HG03460 (cell line): ENCODE measurements around the gene NDUFA13.

Source experiments
- ATAC-seq: cut with Tn5 transposase; IDR thresholded peaks from one replicate; pipeline ENCODE4 v1.9.1; 2021; ENCODE audit not compliant: unreplicated experiment

The NDUFA13 gene

DNA sequence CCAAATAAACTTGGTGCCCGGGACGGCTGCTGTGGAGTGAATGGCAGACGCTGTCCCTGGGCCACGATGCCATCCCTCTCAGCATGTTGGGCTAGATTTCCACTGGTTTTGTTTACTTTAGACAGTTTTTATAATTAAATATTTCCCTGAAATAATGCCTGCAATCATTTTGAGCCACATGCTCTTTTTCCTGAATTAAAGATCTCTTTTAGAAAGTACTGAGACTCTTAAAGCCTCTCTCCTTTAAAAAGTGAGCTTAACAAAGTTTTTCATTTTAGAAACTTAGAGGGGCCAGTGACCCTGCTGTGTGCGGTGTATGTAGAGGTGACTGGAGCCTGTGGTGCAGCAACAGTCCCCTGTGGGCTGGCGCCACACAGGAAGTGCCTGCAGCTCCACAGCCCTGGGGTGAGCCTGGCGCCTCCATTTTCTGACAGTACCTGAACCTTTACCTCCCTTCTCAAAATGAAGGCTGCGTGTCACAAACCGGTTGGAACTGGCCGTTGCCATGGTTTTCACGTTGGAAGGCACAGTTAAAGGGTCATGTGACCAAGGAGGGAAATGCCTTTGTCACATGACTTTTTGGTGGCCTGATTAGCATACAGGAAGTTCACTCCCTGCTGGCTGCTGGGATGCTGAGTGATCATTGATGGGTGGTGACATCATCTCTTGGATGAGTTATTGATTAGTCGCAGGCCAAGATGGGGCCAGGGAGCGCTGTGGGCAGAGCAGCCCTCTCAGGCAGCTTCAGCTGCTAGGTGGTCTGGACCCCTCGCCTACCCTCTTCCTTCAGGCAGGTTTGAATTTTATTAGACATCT, 26.9 kb upstream of the NDUFA13 start:
- ATAC-seq: peak; percentile 45

DNA sequence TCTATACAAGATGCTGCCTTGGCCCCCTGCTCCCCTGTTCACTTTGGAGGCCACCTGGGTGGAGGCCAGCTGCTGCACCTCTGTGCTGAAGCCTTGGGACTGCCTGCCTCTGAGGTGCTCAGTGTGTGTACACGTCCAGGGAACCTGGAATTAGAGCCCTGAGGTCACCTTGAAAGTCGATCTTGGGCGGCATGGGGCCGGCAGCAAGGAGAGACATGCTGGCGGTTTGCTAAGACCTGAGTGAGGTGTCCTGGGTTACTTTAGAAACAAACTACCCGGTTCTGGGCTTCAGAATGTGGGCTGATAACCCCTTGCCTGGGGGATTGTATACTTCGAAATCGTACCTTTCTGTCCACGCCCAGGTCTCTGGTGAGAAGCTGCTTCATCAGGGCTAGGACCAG, 26.2 kb upstream of the NDUFA13 start:
- ATAC-seq: no peak

DNA sequence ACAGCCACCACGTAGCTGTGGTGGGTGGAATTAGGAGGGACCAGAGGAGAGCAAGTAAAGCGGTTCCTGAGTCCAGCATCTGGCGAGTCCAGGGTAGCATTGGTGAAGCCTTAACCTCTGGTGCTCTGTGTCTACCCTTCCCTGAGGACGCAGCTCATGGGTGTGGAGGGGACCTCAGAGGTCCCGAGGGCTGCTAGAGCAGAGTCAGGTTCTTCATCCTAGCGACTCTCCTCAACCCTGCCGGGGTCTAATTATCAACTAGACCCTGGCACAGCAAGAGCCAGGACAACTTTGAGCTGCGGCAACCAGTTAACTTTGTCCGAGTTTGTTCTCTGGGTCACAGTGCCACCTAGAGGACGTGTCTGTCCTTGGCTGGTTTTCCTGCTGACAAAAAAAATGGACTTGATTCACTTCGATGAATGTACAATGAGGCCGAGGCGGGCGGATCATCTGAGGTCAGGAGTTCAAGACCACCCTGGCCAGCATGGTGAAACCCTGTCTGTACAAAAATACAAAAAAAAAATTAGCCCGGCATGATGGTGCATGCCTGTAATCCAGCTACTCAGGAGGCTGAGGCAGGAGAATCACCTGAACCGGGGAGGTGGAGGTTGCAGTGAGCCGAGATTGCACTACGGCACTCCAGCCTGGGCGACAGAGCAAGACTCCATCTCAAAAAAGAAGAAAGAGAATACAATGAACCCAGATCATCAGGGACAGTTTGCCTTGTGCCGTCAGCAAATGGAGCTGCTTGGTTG, 25.6 kb upstream of the NDUFA13 start:
- ATAC-seq: no peak

DNA sequence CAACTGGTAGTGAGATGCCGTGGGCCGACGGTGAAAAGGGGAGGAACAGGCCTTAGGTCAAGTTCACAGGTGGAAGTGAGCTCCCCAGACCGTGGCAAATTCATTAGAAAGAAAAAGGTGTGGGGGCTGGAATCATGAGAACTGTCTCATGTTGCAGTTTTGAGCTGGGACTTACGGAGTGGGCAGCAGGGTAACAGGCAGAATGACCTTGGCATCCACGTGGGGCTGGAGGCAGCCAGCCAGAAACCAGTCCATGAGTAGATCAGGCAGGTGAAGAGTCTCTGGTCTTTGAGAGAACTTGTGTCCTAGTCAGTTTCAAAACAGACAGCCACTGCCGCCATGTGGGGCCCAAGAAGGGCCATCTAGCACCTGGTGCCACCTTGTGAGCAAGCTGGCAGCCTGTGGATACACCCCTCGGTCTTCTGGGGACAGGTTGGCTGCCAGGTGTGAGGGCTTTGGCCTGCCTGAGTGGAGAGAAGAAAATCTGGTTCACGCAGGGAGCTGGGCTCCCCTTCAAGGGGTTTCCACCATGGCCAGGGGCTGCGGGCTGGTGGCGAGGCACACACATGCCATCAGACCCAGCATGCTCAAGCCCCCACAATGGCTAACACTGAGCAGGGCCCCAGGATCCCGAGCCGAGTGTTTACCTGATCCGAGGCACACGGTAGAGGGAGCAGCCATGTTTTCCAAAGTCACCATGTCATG, 24.6 kb upstream of the NDUFA13 start:
- no peak for ATAC-seq

DNA sequence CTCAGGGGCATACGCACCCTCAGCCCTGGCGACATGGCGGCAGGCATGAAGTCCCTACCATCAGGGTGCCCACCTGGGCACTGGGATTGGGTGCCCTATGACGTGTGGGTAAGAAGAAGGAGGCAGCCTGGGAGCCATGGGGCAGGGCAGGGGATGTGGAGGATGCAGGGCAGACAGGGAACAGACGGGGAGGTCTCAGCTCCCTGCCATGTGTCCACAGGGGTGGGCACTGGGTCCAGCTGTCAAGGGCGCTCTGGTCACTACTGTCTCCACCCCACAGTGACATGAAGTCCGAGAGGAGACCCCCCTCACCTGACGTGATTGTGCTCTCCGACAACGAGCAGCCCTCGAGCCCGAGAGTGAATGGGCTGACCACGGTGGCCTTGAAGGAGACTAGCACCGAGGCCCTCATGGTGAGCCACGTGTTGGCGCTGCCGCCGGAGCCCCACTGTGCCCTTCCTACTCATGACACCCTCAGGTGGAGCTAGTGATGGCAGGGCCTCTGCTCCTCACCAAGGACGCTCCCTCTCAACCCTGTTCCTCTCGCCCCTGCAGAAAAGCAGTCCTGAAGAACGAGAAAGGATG, 23.9 kb upstream of the NDUFA13 start:
- ATAC-seq: no peak

DNA sequence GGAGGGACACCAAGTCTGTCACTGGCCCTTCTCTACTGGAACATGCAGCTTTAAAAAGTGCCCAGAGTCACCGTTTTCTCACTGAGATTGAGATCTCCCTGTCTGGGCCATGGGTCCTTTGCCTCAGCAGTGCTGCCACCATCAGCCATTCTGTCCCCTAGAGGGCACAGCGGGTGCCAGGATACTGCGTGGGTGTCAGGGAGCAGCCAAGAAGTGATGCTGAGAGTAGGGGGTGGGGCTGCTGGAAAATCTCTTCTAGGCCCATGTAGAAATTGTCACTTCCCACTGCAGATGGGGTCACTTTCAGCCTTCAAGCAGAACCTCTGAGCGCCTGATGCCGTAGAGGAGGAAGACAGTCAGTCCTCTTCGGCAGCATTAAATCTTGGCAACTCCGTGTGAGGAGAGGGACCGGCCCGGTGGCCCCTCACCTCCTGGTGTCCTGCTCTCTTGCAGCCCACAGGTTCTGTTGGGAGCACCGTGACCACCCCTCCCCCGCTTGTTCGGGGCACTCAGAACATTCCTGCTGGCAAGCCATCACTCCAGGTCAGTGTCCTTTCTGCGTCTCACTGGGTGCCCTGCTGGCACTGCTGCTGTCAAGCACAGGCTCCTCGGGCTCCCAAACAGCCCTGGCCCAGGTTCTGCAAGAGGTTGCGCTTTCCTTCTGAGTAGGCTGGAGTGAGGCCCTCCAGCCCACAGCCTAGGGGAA, 22.0 kb upstream of the NDUFA13 start:
- no peak for ATAC-seq

DNA sequence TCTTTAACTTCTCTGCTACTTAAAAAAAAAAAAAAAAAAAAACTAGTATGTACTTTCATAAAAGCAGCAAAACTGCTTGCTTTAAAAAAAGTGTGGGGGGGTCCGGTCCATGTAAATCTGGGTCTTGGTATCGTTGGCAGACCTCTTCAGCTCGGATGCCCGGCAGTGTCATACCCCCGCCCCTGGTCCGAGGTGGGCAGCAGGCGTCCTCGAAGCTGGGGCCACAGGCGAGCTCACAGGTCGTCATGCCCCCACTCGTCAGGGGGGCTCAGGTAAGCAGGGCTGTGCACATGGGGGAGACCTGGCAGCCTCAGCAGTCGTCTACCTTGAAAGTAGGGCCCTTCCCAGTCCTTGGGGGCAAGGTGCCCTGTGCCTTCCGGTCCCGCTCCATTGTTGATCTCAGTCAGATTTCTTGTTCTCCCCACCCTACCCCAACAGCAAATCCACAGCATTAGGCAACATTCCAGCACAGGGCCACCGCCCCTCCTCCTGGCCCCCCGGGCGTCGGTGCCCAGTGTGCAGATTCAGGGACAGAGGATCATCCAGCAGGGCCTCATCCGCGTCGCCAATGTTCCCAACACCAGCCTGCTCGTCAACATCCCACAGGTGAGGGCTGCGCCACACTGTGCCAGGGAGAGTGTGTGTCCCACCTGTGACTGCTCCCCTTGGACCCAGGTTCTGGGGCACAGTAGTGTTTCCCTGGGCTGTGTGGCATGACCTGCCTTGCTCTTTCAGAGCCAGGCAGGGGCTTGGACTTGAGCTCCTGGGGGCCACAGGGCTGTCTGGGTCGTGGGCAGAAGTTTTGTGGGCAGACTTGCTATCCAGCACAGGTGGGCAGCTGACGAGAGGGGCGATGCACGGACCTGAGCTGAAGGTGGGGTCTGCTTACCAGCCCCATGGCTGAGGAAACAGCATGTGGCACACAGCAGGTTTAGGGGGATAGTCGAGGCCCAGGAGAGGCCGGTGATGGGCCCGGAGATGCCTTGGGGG, 20.1 kb upstream of the NDUFA13 start:
- no peak for ATAC-seq

DNA sequence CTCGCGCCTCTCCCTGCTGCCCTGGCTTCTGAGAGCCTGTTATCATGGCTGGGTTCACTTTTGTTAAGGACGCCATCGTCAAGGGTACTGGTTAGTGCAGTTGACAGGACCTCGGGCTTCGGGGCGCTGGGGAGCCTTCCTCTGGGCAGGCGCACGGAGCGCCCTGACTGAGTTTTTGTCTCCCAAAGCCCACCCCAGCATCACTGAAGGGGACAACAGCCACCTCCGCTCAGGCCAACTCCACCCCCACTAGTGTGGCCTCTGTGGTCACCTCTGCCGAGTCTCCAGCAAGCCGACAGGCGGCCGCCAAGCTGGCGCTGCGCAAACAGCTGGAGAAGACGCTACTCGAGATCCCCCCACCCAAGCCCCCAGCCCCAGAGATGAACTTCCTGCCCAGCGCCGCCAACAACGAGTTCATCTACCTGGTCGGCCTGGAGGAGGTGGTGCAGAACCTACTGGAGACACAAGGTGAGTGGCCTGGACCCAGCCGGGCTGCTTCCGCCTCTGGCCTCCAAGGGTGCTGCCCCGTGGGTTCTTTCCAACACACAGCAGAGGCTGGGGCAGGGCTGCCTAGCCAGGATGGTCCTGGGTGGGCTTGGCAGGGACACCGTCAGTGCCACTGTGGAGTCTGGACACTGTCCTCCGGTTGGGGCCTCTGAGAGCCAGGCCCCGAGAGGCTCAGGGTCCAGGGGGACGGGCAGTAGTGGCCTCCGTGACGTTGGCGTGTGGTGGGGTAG, 17.6 kb upstream of the NDUFA13 start:
- no peak for ATAC-seq

DNA sequence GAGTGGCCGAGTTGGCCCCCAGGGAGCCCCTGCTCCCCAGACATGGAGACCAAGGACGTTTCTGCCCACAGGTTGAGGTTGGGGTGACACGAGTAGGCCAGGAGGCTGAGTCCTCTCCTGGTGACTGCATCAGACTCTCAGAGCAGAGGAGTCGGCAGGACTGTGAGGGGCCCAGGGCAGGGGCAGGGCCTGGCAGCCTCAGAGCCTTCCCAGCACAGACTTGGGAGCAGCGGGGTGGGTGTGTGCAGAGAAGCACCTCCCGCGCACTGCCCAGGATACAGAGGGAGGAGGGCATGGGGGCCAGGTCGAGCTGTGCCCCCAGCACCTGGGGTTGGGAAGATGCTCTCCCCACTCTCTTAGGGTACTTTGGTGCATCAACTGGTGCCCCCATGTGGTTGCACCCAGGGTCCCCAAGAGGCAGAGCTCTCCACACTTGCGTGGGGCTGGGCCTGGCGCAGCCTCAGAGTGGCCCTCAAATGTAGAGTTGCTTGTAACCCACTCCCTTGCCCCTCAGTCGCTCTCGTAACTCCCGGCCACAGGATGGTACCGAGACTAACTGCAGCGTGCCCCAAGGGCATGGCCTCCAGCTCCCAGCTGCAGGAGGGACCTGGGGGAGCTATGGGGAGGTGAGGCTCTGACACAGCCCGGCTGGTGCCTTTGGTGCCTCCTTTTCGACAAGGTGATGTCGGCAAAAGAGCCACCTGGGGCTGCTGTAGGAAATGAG, 16.6 kb upstream of the NDUFA13 start:
- no peak for ATAC-seq

DNA sequence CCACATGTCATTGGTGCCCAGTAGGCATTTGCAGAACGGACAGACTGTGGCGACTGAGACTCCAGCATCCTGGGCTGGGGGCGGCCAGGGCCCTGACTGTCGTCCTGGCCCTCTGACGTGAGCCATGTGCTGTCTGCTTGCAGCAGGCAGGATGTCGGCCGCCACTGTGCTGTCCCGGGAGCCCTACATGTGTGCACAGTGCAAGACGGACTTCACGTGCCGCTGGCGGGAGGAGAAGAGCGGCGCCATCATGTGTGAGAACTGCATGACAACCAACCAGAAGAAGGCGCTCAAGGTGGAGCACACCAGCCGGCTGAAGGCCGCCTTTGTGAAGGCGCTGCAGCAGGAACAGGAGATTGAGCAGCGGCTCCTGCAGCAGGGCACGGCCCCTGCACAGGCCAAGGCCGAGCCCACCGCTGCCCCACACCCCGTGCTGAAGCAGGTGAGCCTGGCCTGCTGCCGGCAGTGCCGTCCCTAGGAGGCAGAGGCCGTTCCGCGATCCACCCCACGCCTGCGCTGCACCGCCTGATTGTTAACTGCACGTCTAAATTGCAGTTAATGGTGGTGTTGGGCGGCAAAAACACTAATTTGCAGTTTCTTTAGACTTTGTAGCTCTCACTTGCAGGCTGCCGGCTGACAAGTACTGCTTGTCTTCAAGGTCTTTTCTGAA, 14.9 kb upstream of the NDUFA13 start:
- no peak for ATAC-seq

DNA sequence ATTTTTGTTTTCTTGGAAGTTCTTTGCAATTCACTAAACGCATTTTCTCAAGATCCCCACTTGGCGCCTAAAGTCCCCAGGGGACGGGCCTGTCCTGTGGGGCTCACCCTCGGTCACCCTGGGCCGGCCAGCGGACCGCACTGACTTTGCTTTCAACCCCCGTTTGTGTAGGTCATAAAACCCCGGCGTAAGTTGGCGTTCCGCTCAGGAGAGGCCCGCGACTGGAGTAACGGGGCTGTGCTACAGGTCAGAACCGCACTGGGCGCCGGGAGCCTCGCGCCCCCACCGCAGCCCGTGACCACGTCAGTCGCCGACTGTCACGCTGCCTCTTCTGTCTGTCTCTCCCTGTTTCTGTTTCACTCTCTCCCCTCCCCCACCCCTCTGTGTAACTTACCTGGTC, 14.2 kb upstream of the NDUFA13 start:
- ATAC-seq: no peak

DNA sequence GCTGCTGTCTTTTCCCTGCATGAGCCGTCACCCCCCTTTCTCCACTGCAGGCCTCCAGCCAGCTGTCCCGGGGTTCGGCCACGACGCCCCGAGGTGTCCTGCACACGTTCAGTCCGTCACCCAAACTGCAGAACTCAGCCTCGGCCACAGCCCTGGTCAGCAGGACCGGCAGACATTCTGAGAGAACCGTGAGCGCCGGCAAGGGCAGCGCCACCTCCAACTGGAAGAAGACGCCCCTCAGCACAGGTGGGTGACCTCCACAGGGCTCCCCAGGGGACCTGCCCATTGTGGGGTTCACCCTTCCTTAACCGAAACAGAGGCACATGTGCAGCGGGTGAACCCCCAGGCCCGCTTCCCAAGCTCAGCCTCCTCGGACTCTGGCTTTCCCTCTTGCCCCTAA, 13.7 kb upstream of the NDUFA13 start:
- no peak for ATAC-seq

DNA sequence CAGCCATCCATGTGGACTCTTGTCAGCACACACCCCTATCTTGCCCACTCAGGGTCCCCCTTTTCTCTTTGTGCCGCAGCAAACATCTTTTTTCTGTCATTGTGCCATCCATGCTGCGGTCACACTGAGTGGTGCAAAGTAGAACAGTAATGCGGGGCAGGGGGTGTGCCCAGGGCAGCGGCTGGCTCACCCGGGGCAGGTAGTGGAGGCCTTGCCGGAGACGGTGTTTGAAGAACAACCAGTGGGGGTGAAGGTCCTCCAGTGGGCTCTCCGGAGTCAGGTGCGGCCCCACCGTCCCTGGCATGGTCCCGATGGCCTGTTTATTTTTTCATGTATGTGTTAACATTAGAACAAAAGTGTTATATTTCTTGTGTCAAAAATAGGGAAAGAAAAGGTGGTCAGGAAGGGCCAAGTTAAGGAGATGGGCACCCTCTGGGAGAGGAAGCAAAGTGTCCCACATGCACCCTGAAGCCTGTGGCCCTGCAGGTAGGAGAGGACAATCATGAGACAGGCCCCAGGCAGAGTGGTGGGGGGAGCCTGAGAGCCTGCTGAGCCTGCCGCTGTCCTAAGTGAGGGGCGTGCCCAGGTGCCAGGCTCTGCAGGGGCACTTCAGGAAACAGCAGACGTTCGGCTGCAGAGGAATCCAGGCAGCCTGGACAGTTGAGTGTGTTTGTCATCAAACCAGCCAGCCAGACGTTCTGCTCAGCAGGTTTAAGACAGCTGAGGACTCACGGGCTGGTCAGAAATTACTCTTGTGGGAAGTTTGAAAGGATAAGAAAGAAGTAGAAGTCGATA, 13.0 kb upstream of the NDUFA13 start:
- no peak for ATAC-seq

DNA sequence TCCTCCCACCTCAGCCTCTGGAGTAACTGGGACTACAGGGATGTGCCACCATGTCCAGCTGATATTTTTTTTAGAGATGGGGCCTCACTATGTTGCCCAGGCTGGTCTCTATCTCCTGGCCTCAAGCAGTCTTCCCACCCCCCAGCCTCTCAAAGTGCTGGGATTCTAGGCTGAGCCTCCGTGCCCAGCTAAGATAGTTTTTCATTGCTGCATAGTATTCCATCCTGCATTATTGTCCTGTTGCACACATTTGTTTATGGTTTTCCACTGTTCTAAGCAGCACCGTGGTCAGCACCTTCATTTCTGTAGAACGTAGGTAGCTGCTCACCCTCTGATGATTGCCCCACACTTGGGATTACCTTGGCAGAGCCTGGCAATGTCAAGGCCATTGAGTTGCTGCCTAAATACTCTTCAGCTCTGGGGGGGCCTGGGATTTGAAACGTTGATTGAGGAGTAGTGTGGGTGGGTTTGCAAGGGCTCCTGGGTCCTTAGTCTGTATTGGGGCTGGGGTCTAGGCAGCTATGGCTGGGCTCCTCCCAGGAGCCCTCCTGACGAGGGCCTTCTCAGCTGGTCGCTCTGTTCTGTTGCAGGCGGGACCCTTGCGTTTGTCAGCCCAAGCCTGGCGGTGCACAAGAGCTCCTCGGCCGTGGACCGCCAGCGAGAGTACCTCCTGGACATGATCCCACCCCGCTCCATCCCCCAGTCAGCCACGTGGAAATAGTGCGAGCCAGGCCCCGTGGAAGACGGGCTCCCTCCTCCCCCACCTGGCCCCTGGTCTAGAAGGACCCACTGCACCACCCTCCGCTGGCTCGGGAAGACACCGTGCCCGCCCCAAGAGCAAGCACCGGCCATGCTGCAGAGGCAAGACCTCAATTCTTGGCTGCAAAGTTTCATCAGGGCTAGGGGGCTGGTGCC, 11.0 kb upstream of the NDUFA13 start:
- no peak for ATAC-seq

DNA sequence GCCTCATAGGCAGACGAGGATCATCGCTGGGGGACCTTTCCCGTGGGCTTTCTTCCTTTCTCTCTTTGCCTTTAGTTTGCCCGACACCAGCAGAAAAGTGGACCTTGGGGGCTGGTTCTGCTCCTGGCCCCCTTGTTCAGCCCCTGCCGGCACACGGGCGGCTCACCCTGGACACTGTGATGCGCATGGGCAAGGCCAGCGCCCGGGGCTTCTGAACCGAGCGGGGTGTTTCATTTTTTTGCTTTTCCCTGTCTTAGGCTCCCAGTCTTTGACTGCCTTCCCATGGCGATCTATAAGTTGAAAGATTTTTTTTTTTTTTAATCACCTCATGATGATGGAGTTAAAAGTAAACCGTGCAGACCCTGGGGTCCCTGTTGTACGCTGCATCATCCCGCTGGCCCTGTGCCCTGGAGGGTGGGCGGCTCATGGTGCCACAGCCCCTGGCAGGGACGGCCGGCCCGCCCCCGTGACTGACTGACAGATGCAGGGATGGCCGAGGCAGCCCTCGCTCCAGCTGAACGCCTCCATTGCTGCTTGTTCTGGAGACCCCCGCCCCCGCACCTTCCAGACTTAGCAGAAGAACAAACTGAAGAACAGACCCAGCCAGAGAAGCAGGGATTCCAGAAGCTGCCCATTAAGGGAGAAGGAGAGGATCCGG, 10.2 kb upstream of the NDUFA13 start:
- no peak for ATAC-seq
